ENCODE measurements around the gene BAIAP2L2.
"Not testable (repeated sequence)": the region's sequence is repeated elsewhere in the genome, so short reads cannot be mapped to it uniquely, and the experiment has no call there.

Gene BAIAP2L2

DNA sequence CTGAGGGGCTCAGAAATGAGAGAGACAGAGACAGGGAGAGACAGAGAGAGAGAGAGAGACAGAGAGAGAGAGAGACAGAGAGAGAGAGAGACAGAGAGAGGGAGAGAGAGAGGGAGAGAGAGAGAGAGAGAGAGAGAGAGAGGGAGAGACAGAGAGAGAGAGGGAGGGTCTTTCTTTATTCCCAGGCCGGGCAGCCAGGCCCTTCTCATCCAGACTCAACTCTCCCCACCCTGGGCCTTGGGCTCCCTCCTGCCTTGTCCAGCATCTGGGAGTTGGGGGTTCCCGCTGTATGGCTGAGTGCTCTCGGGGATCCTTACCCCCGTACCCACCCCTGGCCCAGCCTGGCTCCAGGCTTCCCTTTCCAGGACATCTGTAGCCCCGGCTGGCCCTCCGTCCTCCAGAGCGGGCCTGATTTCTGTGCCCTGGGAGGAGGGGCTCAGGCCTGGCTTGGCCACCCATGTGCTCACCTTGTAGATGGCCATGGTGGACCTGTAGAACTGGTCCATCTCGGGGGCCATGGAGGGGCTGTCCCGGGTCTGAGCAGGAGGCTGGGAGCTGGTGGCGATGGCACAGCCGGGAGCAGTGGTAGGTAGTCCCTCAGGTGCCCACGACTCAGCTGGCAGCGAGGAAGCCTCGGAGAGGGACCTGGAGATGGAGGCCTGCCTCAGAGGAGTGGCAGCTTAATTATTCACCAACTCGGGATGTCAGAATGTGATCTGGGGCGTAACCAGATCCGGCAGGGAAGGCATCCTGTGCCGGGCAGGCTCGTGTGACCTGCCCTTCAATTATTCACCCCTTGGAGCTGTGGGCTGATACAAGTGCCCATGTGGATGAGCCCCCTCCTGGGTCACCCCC, at the start of gene BAIAP2L2:
BAIAP2L2 (minus strand) TSS at position 677 of the 855 bp plus-strand sequence; CDS start at position 518, 159 bp downstream.
- no peak for DNase-seq

DNA sequence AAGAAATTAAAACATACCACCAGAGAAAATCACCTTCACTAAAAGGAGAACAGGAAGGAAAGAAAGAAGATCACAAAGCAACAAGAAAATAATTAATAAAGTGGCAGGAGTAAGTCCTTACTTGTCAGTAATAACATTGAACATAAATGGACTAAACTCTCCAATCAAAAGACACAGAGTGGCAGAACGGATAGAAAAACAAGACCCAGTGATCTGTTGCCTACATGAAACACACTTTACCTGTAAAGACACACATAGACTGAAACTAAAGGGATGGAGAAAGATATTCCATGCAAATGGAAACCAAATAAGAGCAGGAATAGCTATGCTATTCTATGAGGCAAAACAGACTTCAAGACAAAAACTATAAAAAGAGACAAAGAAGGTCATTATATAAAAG, 45.2 kb upstream of the BAIAP2L2 start:
- DNase-seq: no peak

DNA sequence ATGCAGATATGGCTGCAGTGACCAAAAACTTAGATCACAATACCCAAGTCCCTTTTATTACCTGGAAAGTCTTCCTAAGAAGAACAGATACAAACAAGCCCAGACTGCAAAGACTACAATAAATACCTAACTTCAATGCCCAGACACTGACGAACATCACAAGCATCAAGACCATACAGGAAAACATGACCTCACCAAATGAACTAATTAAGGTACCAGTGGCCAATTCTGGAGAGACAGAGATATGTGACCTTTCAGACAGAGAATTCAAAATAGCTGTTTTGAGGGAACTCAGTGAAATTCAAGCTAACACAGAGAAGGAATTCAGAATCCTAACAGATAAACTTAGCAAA, 44.1 kb upstream of the BAIAP2L2 start:
- not testable (repeated sequence) for DNase-seq

DNA sequence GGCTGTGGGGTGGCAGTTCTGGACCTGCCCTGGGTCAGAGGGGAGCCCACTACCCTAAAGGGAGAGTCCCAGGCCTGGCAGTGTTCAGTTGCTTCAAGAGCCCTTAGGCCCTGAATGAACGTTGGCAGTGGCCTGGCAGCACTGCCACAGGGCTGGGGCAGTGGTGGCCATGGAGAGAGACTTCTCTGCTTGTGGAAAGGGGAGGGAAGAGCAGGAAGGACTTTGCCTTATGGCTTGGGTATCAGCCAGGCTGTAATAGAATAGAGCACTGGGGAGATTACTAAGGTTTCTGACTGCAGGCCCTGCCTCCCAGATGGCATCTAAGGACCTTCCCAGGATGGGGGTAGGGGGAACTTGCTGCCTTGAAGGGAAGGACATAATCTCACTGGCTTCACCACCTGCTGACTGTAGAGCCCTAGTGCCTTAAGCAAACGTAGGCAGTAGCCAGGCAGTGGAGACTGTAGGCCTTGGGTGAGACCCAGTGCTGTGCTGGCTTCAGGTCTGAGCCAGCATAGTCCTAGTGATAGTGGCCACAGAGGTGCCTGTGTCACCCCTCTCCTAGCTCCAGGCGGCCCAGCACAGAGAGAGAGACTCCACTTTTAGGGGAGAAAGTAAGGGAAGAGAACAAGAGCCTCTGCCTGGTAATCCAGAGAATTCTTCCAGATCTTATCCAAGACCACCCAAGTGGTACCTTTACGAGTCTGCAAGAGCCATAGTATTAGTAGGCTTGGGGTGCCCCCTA, 43.5 kb upstream of the BAIAP2L2 start:
- DNase-seq: no peak

- DNase-seq: no peak
Observed at GRCh38 chr22:38151126-38151500, 40.6 kb upstream of the BAIAP2L2 start.

DNA sequence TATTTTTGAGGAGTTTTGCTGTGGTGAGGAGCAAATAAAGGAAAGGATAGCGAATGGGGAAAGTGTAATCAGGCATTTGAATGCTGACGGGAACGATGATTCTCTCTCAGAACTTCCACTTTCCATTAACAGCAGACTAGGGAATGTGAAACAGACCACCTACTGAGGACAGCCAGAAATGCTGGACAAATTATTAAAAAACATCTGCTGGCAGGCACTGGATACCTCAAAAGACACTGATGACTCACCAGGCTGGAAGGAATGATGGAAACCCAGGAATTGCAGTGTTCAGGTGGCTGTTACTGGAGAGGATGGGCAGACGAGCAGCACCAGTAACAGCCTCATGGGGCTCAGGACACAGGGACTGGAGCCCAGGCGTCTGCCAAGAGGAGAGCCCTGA, 37.8 kb upstream of the BAIAP2L2 start:
- no peak for DNase-seq

DNA sequence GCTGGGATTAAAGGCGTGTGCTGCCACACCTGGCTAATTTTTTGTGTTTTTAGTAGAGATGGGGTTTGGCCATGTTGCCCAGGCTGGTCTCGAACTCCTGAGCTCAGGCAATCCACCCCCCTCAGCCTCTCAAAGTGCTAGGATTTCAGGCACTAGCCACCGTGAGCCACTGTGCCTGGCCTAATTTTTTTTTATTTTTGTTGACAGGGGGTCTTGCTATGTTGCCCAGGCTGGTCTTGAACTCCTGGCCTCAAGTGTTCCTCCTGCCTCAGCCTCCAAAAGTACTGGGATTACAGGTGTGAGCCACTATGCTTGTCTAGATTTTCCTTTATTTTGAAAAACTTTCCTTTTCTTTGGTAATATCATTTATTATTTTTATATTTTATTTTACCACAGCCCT, 35.7 kb upstream of the BAIAP2L2 start:
- DNase-seq: not testable (repeated sequence)

- no peak for DNase-seq
Observed at GRCh38 chr22:38144025-38144405, 33.5 kb upstream of the BAIAP2L2 start.

DNA sequence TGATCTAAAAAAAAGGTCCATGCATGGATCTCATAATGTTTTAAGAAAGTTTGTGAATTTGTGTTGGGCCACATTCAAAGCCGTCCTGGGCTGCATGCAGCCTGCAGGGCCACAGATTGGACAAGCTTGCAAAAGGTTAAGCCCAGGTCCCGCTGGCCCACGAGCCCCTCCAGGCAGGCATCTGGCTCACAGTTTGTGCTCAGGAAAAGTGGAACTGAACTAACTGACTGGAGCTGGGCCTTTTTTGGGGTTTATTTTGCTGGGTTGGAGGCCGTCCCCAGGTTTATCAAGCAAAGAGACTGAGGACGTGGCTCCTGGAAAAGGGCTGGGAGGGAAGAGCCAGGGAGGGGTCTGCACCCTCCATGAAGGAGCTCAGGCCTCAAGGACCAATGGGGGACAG, 32.1 kb upstream of the BAIAP2L2 start:
- DNase-seq: no peak

DNA sequence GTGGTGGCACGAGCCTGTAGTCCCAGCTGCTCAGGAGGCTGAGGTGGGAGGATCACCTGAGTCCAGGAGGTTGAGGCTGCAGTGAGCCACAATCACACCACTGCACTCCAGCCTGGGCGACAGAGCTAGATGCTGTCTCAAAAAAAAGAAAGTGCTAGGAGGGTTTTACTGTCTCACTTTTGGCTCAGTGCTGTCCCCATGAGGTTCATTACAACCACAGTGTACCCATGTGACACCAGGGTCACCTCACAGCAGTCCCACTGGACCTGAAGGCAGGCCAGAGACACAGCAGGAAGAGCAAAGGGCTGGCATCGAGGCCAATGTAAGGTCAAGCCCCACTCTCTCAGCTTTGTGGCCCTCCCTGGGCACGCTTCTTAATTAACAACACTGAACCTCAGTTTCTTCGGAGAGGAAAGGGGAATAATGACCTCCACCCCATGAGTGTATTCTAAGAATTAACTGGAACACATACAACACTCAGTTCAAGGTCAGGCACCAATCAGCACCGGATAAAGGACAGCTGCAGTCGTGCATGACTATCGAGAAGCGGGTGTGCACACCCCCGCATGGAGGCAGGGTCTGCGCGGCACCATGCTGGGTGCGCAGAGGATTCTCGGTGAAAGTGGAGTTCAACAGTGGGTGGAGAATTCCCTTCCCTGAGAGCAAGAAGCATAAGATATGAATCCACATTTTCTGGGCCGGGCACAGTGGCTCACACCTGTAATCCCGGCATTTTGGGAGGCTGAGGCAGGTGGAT, 30.9 kb upstream of the BAIAP2L2 start:
- no peak for DNase-seq

- DNase-seq: no peak
Observed at GRCh38 chr22:38139901-38140300, 29.4 kb upstream of the BAIAP2L2 start.

- DNase-seq: no peak
Observed at GRCh38 chr22:38138961-38139360, 28.5 kb upstream of the BAIAP2L2 start.

DNA sequence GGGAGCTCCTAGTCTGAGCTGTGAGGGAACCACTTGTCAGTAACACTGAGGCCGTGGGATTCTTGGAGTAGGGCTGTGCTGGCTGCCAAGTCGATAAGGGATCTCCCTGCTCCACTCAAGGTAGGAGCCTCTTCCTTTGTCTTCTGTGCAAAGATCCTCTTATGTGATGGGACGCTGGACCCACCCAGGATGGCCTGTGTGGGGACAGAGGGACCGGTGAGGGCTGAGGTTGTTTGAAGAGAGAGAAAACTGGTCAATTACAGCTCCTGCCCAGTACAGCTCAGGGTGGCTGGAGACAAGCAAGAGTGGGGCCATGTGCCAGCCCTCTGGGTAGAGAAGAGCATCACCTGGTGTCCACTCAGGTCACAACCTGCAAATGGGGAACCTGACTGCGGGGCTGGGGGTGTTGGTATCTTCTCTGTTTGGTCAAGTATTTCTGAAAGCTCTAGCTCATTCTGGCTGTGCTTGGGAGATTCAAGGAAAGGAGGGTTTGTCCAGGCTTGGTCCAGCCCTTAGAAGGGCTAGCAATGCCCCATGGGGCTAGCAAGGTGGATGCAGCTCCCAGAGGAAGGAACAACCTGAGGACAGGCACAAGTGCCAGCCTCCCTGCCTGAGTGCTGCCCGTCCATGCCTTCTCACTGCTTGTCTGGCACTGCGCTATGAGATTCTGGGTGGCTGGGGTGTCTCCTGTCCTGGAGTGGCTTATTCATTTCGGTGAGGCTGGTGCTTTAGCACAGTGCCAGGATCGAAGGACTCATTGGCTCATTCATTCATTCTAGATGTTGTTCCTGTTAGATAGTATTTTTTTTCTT, 27.6 kb upstream of the BAIAP2L2 start:
- no peak for DNase-seq

DNA sequence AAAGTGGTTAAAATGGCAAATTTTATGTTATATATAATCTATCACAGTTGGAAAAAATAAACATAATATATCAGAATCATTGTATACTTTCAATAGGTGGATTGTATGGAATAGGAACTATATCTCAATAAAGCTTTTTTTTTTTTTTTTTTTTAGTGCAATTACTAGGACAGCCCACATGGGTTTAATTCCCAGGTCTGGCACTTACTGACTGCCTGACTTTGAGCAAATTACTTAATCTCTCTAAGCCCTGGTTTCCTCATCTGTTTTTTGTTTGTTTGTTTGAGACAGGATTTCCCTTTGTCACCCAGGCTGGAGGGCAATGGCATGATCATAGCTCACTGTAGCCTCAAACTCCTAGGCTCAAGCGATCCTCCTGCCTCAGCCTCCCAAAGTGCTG, 26.1 kb upstream of the BAIAP2L2 start:
- DNase-seq: no peak

GRCh38 chr22:38135133-38135706, 24.7 kb upstream of the BAIAP2L2 start:
- DNase-seq: no peak

GRCh38 chr22:38133331-38133730, 22.8 kb upstream of the BAIAP2L2 start:
- DNase-seq: no peak

DNA sequence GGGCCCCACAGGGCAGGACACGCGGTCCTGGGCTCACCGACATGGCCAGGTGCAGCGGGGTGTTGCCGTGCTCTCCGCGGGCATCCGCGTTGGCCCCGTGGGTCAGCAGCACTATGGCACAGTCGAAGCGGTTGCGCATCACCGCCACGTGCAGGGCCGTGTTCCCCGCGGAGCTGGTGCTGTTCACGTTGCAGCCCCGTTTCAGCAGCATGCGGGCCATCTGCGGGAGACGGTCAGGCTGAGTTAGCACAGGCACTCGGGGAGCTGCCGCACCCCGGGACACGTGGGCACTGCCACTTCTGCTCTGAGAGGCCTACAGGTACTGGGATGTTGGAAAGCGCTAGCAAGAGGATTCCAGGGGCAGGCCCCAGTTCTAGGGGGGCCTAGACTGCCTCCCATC, 22.3 kb upstream of the BAIAP2L2 start:
- DNase-seq: no peak

GRCh38 chr22:38132136-38132535, 21.7 kb upstream of the BAIAP2L2 start:
- DNase-seq: no peak

DNA sequence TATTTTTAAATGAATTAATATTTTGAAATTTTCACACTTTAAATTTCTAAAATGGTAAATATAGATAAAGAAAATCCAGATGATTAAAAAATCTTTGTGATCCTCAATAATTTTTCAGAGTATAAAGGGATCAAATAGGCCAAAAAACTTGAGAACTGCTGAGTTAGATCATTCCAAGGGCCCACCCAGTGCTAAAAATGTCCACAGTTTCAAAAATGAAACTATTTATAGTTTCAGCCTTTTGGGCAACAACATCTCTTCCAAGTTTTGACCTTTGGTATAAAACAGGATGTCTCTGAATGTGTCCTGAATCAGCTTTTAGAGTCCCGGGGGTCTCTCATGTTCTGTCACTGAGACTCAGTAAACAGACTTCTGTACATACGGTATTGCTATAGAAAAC, 20.9 kb upstream of the BAIAP2L2 start:
- no peak for DNase-seq

DNA sequence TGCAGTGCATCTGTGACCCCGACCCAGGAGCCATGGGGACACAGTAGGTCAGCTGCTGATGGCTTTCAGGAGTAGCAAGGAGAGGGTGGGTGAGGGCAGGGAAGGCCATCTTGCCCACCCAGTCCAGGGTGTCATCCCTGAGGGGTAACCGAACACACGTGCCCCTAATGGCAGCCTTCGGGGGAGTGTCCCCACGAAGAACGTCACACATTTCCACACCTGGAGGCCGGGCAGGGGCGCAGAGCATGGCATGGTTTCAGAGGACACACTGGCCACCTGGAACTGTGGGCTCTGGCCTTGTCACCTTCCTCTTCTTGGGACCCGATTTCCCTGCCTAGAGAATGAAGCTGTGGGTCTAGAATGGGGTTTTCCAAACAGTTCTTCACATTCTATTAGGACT, 19.4 kb upstream of the BAIAP2L2 start:
- no peak for DNase-seq

DNA sequence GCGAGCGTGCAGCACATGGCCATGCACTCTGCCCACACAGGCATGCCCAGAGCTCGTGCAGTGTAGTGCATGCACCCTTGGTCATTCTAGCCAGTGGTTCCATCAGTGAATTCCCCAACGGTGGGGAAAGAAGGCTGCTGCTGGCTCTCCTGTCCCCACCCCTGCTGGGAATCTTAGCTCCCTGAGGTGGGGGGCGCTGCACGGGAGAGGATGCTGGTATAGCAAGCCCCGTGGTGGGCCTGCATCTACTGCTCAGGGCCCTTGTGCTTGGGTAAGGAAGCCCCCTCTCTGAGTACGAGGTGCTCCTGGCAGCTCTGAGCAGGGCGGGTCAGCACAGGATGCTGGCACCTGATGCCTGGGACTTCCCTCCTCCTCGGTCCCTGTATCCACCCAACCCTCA, 18.5 kb upstream of the BAIAP2L2 start:
- DNase-seq: no peak

DNA sequence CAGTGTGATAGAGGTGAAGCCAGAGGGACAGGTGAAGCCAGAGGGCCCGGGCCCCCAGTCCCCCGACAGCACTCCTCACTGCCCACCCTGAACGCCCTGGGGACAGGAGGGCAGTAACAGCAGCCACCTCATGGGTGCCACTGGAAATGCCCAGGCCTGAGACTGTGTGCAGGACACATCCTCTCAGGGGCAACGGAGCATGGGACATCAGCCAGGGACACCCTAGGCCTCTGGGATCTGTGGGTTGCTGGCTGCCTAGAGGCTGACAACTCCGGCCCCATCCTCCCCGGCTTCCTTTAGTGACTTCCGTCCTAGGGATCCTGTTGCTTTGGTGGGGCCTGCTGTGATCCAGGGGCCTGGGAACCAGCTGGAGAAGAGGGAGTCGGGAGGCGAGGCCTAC, 17.4 kb upstream of the BAIAP2L2 start:
- DNase-seq: no peak
